RWPE2 (cell line): ENCODE data around the gene TSNAX.

Experiments
- ATAC-seq: fragments of 200-7000 bp; cut with Tn5 transposase; 3 replicates; pipeline ENCODE4 v1.9.1; 2021; ENCODE audit warnings: low read depth
- DNase-seq: peaks from one replicate; pipeline ENCODE4 v3.0.0-alpha.2; 2020; ENCODE audit warnings: low spot score
- H3K27ac ChIP-seq: fragments of 450-650 bp; 2 replicates; pipeline ENCODE4 v1.5.1; 2017; ENCODE audit warnings: mild to moderate bottlenecking; ENCODE audit not compliant: poor library complexity, severe bottlenecking
- H3K27me3 ChIP-seq: fragments of 250-450 bp; sonication (Bioruptor Pico); 2 replicates; pipeline ENCODE4 v1.5.1; 2021; ENCODE audit warnings: mild to moderate bottlenecking, moderate library complexity; ENCODE audit not compliant: insufficient read depth, poor library complexity, severe bottlenecking
- H3K36me3 ChIP-seq: fragments of 250-450 bp; sonication (Bioruptor Pico); 2 replicates; pipeline ENCODE4 v1.5.1; 2020; ENCODE audit warnings: low read depth, mild to moderate bottlenecking, moderate library complexity
- H3K4me1 ChIP-seq: fragments of 250-450 bp; sonication (Bioruptor Pico); 2 replicates; pipeline ENCODE4 v1.5.1; 2021; ENCODE audit warnings: mild to moderate bottlenecking, moderate library complexity; ENCODE audit not compliant: insufficient read depth, poor library complexity, severe bottlenecking
- H3K4me3 ChIP-seq: fragments of 250-450 bp; sonication (Bioruptor Pico); 2 replicates; pipeline ENCODE4 v1.5.1; 2021; ENCODE audit warnings: mild to moderate bottlenecking, moderate library complexity; ENCODE audit not compliant: severe bottlenecking
- H3K9me3 ChIP-seq: fragments of 250-450 bp; sonication (Bioruptor Pico); 2 replicates; pipeline ENCODE4 v1.5.1; 2021; ENCODE audit warnings: mild to moderate bottlenecking, moderate library complexity; ENCODE audit not compliant: severe bottlenecking
- CTCF ChIP-seq: fragments of 450-650 bp; IDR thresholded peaks from one replicate; pipeline ENCODE4 v1.5.1; 2017; ENCODE audit warnings: mild to moderate bottlenecking, moderate library complexity; ENCODE audit not compliant: poor library complexity, severe bottlenecking

TSNAX gene

GRCh38 chr1:231485029-231485784 lies 43.3 kb upstream of the TSNAX start:
- no peak for ATAC-seq
- no peak overlapping the region for H3K4me3 ChIP-seq
- H3K9me3 ChIP-seq: no peaks in the 10 kb centered on the region
- no peak for TF ChIP-seq CTCF
- H3K27me3 ChIP-seq: no peaks in the 10 kb centered on the region
- DNase-seq: no peak
- no peak overlapping the region for H3K27ac ChIP-seq
- H3K4me1 ChIP-seq: no peaks in the 10 kb centered on the region
- H3K36me3 ChIP-seq: no peaks in the 10 kb centered on the region

- no peak for ATAC-seq
- H3K4me3 ChIP-seq: no peak overlapping the region
- no peaks in the 10 kb centered on the region for H3K27me3 ChIP-seq
- H3K27ac ChIP-seq: no peak overlapping the region
- DNase-seq: no peak
- H3K36me3 ChIP-seq: no peaks in the 10 kb centered on the region
- no peaks in the 10 kb centered on the region for H3K4me1 ChIP-seq
- no peaks in the 10 kb centered on the region for H3K9me3 ChIP-seq
- no peak for TF ChIP-seq CTCF
Measured at GRCh38 chr1:231487019-231487418, 41.5 kb upstream of the TSNAX start.

- TF ChIP-seq CTCF: no peak
- no peaks in the 10 kb centered on the region for H3K4me1 ChIP-seq
Measured at GRCh38 chr1:231487910-231488309, 40.6 kb upstream of the TSNAX start.

GRCh38 chr1:231493421-231494185 lies 34.9 kb upstream of the TSNAX start:
- Histone ChIP-seq H3K27me3 (no peaks in the 10 kb centered on the region), H3K36me3 (no peaks in the 10 kb centered on the region), H3K4me3 (no peak overlapping the region), H3K4me1 (no peaks in the 10 kb centered on the region), H3K9me3 (no peaks in the 10 kb centered on the region), H3K27ac (no peak overlapping the region)
- no peak for ATAC-seq
- DNase-seq: no peak
- no peak for TF ChIP-seq CTCF

More at GRCh38 chr1:231487910-231488309, 40.6 kb upstream of the TSNAX start:
- Histone ChIP-seq H3K4me3 (no peak overlapping the region), H3K27ac (no peak overlapping the region), H3K27me3 (no peaks in the 10 kb centered on the region), H3K36me3 (no peaks in the 10 kb centered on the region), H3K9me3 (no peaks in the 10 kb centered on the region)
- ATAC-seq (no peak), DNase-seq (no peak)
